ENCODE results near the gene WASHC4. TPM values are rescaled to one million over a fixed set of nuclear protein-coding genes. Genes with fewer than 3 reads are reported as not detected.
"Not testable (repeated sequence)": the region's sequence is repeated elsewhere in the genome, so short reads cannot be mapped to it uniquely, and the experiment has no call there.

The WASHC4 gene
- total RNA-seq, 4 donors from 2014 or later, result 23.5 to 32.5 (median 28.8) TPM

- no peak for DNase-seq (ENCODE audit: low spot score in 2 of 2)
- 67% methylated on average over 2 of the region's 2 CpGs for WGBS, 2 donors
- TF ChIP-seq CTCF (IDR thresholded peaks at IDR 0.05) (no peak), POLR2A (IDR thresholded peaks at IDR 0.05) (no peak)
Observed at GRCh38 chr12:105175397-105175990, 68.0 kb downstream of the WASHC4 start.

GRCh38 chr12:105177208-105177607 lies 69.7 kb downstream of the WASHC4 start:
- no peak for TF ChIP-seq CTCF (IDR thresholded peaks at IDR 0.05)
- no peak for TF ChIP-seq POLR2A (IDR thresholded peaks at IDR 0.05)
- H3K4me3 ChIP-seq (ENCODE audit: low read depth, poor library complexity, severe bottlenecking), result no peak overlapping the region
- WGBS, 2 donors, result 93% methylated on average over 4 of the region's 4 CpGs
- intact Hi-C loops (cut with DNase I; ENCODE audit: low total_unique reads), result no loop called here
- no peak for DNase-seq (ENCODE audit: low spot score in 2 of 2)

More at GRCh38 chr12:105175397-105175990, 68.0 kb downstream of the WASHC4 start:
- H3K4me3 ChIP-seq (ENCODE audit: low read depth, poor library complexity, severe bottlenecking), result no peak overlapping the region
- intact Hi-C loops (cut with DNase I; ENCODE audit: low total_unique reads), result no loop called here

- H3K4me3 ChIP-seq (ENCODE audit: low read depth, poor library complexity, severe bottlenecking); DNase-seq (ENCODE audit: low spot score in 2 of 2); intact Hi-C loops (cut with DNase I; ENCODE audit: low total_unique reads): not testable (repeated sequence)
- WGBS, 2 donors, result 96 to 100% methylated on average over 1 of the region's 1 CpG
Observed at GRCh38 chr12:105179114-105179513, 71.6 kb downstream of the WASHC4 start.

GRCh38 chr12:105183406-105183805 lies 75.9 kb downstream of the WASHC4 start:
- H3K4me3 ChIP-seq (ENCODE audit: low read depth, poor library complexity, severe bottlenecking); DNase-seq (ENCODE audit: low spot score in 2 of 2); intact Hi-C loops (cut with DNase I; ENCODE audit: low total_unique reads): not testable (repeated sequence)
- WGBS, 2 donors, result 95 to 97% methylated on average over 4 of the region's 4 CpGs

- intact Hi-C loops (cut with DNase I; ENCODE audit: low total_unique reads); DNase-seq (ENCODE audit: low spot score in 2 of 2); H3K4me3 ChIP-seq (ENCODE audit: low read depth, poor library complexity, severe bottlenecking): not testable (repeated sequence)
- 60 to 80% methylated on average over 5 of the region's 5 CpGs for WGBS, 2 donors
Observed at GRCh38 chr12:105183976-105184375, 76.4 kb downstream of the WASHC4 start.

GRCh38 chr12:105189293-105189692 lies 81.8 kb downstream of the WASHC4 start:
- TF ChIP-seq POLR2A (IDR thresholded peaks at IDR 0.05) (no peak), CTCF (IDR thresholded peaks at IDR 0.05) (no peak)

GRCh38 chr12:105190530-105190929 lies 83.0 kb downstream of the WASHC4 start:
- intact Hi-C loops (cut with DNase I; ENCODE audit: low total_unique reads), result no loop called here
- no peak for DNase-seq (ENCODE audit: low spot score in 2 of 2)
- TF ChIP-seq CTCF (IDR thresholded peaks at IDR 0.05) (no peak), POLR2A (IDR thresholded peaks at IDR 0.05) (no peak)
- 83 to 86% methylated on average over 6 of the region's 6 CpGs for WGBS, 2 donors
- no peak overlapping the region for H3K4me3 ChIP-seq (ENCODE audit: low read depth, poor library complexity, severe bottlenecking)

More at GRCh38 chr12:105189293-105189692, 81.8 kb downstream of the WASHC4 start:
- H3K4me3 ChIP-seq (ENCODE audit: low read depth, poor library complexity, severe bottlenecking), result no peak overlapping the region
- WGBS, 2 donors, result 77 to 79% methylated on average over 6 of the region's 6 CpGs
- no peak for DNase-seq (ENCODE audit: low spot score in 2 of 2)
- intact Hi-C loops (cut with DNase I; ENCODE audit: low total_unique reads), result no loop called here
